GM23248 (cell line): ENCODE measurements around the gene MCOLN1.

ENCODE experiments used
- EZH2 ChIP-seq: fragments of 200-600 bp; sonication (generic); IDR thresholded peaks from 2 replicates; pipeline ENCODE4 v1.6.1; 2018; ENCODE audit warnings: antibody characterized with exemption, mild to moderate bottlenecking; ENCODE audit not compliant: insufficient read depth, poor library complexity, severe bottlenecking
- EZH2phosphoT487 ChIP-seq: fragments of 200-600 bp; sonication (generic); IDR thresholded peaks from 2 replicates; pipeline ENCODE4 v1.6.1; 2018; ENCODE audit warnings: antibody characterized with exemption, moderate library complexity, mild to moderate bottlenecking, low read depth; ENCODE audit not compliant: insufficient read depth

DNA sequence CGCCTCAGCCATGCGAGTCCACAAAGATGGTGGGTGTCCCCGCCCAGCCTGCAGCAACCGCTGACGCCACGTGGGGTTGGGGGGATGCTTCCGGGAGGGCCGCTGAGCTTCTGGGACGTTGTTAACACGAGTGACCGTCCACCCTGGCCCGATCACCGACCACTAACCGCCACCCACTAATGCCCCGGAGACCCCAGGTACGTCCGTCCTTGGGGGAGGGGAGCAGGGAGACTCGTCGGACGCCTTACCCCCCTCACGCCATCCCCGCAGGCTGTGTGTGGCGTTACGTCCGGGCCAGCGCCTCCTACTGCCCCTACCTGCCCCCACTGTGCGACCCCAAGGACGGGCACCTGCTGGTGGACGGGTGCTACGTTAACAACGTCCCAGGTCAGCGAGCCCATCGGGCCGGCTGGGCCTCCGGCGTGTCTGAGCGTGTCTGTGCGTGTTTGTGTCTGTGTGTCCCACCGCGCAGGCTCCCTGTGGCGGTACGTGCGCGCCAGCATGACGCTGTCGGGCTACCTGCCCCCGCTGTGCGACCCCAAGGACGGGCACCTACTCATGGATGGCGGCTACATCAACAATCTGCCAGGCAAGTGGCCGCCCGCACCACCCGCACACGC lies 34.4 kb downstream of the MCOLN1 start:
- TF ChIP-seq EZH2, result no peak
- no peak for TF ChIP-seq EZH2phosphoT487
